ENCODE data around the gene LMNTD1.

DNA sequence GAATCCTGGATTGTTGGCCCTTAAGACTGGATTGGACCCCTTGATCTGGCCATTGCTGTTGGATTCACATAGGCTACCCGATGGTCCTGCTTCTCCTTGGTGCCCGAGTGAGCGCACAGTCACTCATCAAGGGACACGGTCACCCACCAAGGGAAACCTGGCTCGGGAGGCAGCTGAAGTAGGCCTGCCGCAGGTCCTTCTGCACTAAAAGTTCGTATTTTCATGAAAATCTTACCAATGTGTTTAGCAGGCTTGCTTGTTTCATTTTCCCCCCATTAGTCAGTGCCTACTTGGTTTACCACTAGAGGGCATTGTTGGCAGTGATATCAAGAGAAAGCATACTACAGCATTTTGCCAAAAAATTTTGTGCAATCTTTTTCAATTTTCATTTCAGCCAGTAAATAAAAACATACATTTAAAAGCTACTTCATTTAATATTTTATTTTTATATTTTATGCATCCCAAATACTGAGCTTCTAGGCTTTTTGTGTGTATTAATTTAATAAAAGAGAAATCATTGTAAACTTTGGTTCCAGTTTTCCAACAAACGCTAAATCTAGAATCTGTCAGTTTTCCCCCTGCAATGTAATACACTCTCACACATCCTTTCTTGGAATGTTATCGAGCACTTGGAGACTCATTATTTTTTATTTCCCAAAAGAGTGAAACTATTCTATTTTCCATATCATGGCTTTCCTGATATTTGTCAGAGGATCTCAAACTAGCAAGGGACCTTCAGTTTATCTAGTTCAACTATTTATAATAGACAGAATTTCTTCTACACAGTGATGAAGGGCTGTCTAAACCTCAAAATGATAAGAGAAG, 116.7 kb downstream of the LMNTD1 start:
- TF ChIP-seq, protein P1, sequence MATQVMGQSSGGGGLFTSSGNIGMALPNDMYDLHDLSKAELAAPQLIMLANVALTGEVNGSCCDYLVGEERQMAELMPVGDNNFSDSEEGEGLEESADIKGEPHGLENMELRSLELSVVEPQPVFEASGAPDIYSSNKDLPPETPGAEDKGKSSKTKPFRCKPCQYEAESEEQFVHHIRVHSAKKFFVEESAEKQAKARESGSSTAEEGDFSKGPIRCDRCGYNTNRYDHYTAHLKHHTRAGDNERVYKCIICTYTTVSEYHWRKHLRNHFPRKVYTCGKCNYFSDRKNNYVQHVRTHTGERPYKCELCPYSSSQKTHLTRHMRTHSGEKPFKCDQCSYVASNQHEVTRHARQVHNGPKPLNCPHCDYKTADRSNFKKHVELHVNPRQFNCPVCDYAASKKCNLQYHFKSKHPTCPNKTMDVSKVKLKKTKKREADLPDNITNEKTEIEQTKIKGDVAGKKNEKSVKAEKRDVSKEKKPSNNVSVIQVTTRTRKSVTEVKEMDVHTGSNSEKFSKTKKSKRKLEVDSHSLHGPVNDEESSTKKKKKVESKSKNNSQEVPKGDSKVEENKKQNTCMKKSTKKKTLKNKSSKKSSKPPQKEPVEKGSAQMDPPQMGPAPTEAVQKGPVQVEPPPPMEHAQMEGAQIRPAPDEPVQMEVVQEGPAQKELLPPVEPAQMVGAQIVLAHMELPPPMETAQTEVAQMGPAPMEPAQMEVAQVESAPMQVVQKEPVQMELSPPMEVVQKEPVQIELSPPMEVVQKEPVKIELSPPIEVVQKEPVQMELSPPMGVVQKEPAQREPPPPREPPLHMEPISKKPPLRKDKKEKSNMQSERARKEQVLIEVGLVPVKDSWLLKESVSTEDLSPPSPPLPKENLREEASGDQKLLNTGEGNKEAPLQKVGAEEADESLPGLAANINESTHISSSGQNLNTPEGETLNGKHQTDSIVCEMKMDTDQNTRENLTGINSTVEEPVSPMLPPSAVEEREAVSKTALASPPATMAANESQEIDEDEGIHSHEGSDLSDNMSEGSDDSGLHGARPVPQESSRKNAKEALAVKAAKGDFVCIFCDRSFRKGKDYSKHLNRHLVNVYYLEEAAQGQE (IDR thresholded peaks at IDR 0.05; ENCODE audit: low read depth), result no peak
- TF ChIP-seq, protein P2, sequence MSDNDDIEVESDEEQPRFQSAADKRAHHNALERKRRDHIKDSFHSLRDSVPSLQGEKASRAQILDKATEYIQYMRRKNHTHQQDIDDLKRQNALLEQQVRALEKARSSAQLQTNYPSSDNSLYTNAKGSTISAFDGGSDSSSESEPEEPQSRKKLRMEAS (IDR thresholded peaks at IDR 0.05), result no peak
- TF ChIP-seq EGR1 (IDR thresholded peaks at IDR 0.05) (no peak), EP300 (IDR thresholded peaks at IDR 0.05; ENCODE audit: borderline replicate concordance) (no peak), TEAD4 (IDR thresholded peaks at IDR 0.05) (no peak), TAF1 (IDR thresholded peaks at IDR 0.05; ENCODE audit: low read depth) (no peak), CREB1 (IDR thresholded peaks at IDR 0.05; ENCODE audit: low read depth) (no peak), CEBPB (IDR thresholded peaks at IDR 0.05) (no peak)
